ENCODE results near the gene ZNF710.

ZNF710 gene

GRCh38 chr15:90059208-90059985, 58.3 kb downstream of the ZNF710 start:
- Histone ChIP-seq H2AFZ (ENCODE audit: low read length) (no peak overlapping the region), H3K4me2 (ENCODE audit: low read depth, low read length, poor library complexity, severe bottlenecking) (peak overlapping the region; percentile 35), H3F3A (ENCODE audit: low read depth) (no peaks in the 10 kb centered on the region), H3K9me2 (replicated peaks; ENCODE audit: low read depth, low read length) (no peaks in the 10 kb centered on the region), H3K4me3 (ENCODE audit: low read length, poor library complexity, severe bottlenecking) (no peak overlapping the region), H3K79me2 (ENCODE audit: insufficient read depth, low read length) (no peaks in the 10 kb centered on the region; the same call in 1 of the 2 replicates), H3K9me3 (ENCODE audit: insufficient read depth, low read depth, low read length) (no peaks in the 10 kb centered on the region), H3K4me1 (ENCODE audit: insufficient read depth, low read length, poor library complexity, severe bottlenecking) (peaks cover 12% of the 10 kb centered on the region), H4K20me1 (ENCODE audit: insufficient read depth, low read length, poor library complexity, severe bottlenecking) (no peaks in the 10 kb centered on the region), H3K27me3 (ENCODE audit: insufficient read depth, low read length, poor library complexity, severe bottlenecking) (no peaks in the 10 kb centered on the region), H3K36me3 (ENCODE audit: insufficient read depth, low read length) (no peaks in the 10 kb centered on the region), H3K9ac (ENCODE audit: low read depth, low read length, poor library complexity, severe bottlenecking) (no peak overlapping the region)
- TF ChIP-seq EZH2phosphoT487 (IDR thresholded peaks at IDR 0.05; ENCODE audit: borderline replicate concordance), result no peak
- no peak for TF ChIP-seq CTCF (conservative IDR thresholded peaks at IDR 0.05; ENCODE audit: low read length)

GRCh38 chr15:90060797-90061196, 59.7 kb downstream of the ZNF710 start:
- Histone ChIP-seq H3K9me3 (ENCODE audit: insufficient read depth, low read depth, low read length) (no peaks in the 10 kb centered on the region), H3K36me3 (ENCODE audit: insufficient read depth, low read length) (no peaks in the 10 kb centered on the region), H3K4me3 (ENCODE audit: low read length, poor library complexity, severe bottlenecking) (no peak overlapping the region), H2AFZ (ENCODE audit: low read length) (no peak overlapping the region), H3K4me1 (ENCODE audit: insufficient read depth, low read length, poor library complexity, severe bottlenecking) (peaks cover 6% of the 10 kb centered on the region), H4K20me1 (ENCODE audit: insufficient read depth, low read length, poor library complexity, severe bottlenecking) (no peaks in the 10 kb centered on the region), H3F3A (ENCODE audit: low read depth) (no peaks in the 10 kb centered on the region), H3K79me2 (ENCODE audit: insufficient read depth, low read length) (no peaks in the 10 kb centered on the region; the same call in 1 of the 2 replicates), H3K9ac (ENCODE audit: low read depth, low read length, poor library complexity, severe bottlenecking) (no peak overlapping the region), H3K27me3 (ENCODE audit: insufficient read depth, low read length, poor library complexity, severe bottlenecking) (no peaks in the 10 kb centered on the region), H3K9me2 (replicated peaks; ENCODE audit: low read depth, low read length) (no peaks in the 10 kb centered on the region), H3K4me2 (ENCODE audit: low read depth, low read length, poor library complexity, severe bottlenecking) (no peak overlapping the region)
- TF ChIP-seq EZH2phosphoT487 (IDR thresholded peaks at IDR 0.05; ENCODE audit: borderline replicate concordance) (no peak), CTCF (conservative IDR thresholded peaks at IDR 0.05; ENCODE audit: low read length) (no peak)

- no peaks in the 10 kb centered on the region; the same call in 1 of the 2 replicates for H3K79me2 ChIP-seq (ENCODE audit: insufficient read depth, low read length)
- no peak overlapping the region for H3K4me2 ChIP-seq (ENCODE audit: low read depth, low read length, poor library complexity, severe bottlenecking)
- H3K27me3 ChIP-seq (ENCODE audit: insufficient read depth, low read length, poor library complexity, severe bottlenecking), result no peaks in the 10 kb centered on the region
- no peaks in the 10 kb centered on the region for H3K9me3 ChIP-seq (ENCODE audit: insufficient read depth, low read depth, low read length)
- no peaks in the 10 kb centered on the region for H3K9me2 ChIP-seq (replicated peaks; ENCODE audit: low read depth, low read length)
- H2AFZ ChIP-seq (ENCODE audit: low read length), result no peak overlapping the region
- no peak overlapping the region for H3K9ac ChIP-seq (ENCODE audit: low read depth, low read length, poor library complexity, severe bottlenecking)
- H3K36me3 ChIP-seq (ENCODE audit: insufficient read depth, low read length), result no peaks in the 10 kb centered on the region
- no peaks in the 10 kb centered on the region for H3F3A ChIP-seq (ENCODE audit: low read depth)
- no peaks in the 10 kb centered on the region for H4K20me1 ChIP-seq (ENCODE audit: insufficient read depth, low read length, poor library complexity, severe bottlenecking)
- TF ChIP-seq CTCF (conservative IDR thresholded peaks at IDR 0.05; ENCODE audit: low read length), result no peak
- H3K4me1 ChIP-seq (ENCODE audit: insufficient read depth, low read length, poor library complexity, severe bottlenecking), result peaks cover 6% of the 10 kb centered on the region
- H3K4me3 ChIP-seq (ENCODE audit: low read length, poor library complexity, severe bottlenecking), result no peak overlapping the region
Measured at GRCh38 chr15:90062023-90062442, 60.9 kb downstream of the ZNF710 start.
